Measurements from ENCODE around the gene USP44. TPM values are rescaled to one million over a fixed set of nuclear protein-coding genes. Genes with fewer than 3 reads are reported as not detected.

The USP44 gene
- total RNA-seq, 1 experiment from 2014 or later: 0.17 TPM

GRCh38 chr12:95533985-95534384 lies 17.3 kb downstream of the USP44 start:
- ChIA-PET RAD21 (ENCODE audit: low non-redundant PET in 1 of 2, low total read pairs in 2 of 2, uncharacterized antibody in 2 of 2, unreplicated experiment in 2 of 2) (interaction anchor here (0.7 to 1.8 kb wide), 7 partner anchors 145 to 579 kb away, joined by 3 to 12 read pairs (median 5); partner anchors contain the start of gene VEZT (in 1 of the 2)), POLR2A (interaction anchor here (1.2 to 2.0 kb wide), 2 partner anchors 60 to 417 kb away, joined by 6 to 8 read pairs; partner anchors contain the start of gene METAP2), CTCF (interaction anchor here (0.7 to 1.8 kb wide), 29 partner anchors 8 to 989 kb away, joined by 3 to 38 read pairs (median 4); partner anchors contain the start of genes FGD6, NR2C1 and VEZT)
- Histone ChIP-seq H3K36me3 (ENCODE audit: control insufficient read depth in 1 of 2, insufficient read depth in 2 of 2, low read length in 2 of 2) (no peaks in the 10 kb centered on the region), H3K4me2 (ENCODE audit: low read length) (peak overlapping the region; percentile 54; the same call in 1 of the 2 replicates), H2AFZ (ENCODE audit: low read depth, low read length, poor library complexity, severe bottlenecking) (no peak overlapping the region), H3K9ac (ENCODE audit: low read length) (no peak overlapping the region), H3K4me3 (replicated peaks in 1 of 2; ENCODE audit: low read depth in 1 of 2, low read length in 2 of 2) (no peak overlapping the region), H3K9me2 (ENCODE audit: insufficient read depth) (no peaks in the 10 kb centered on the region), H3K79me2 (ENCODE audit: insufficient read depth, low read length) (no peaks in the 10 kb centered on the region), H3K27me3 (ENCODE audit: insufficient read depth, low read length) (no peaks in the 10 kb centered on the region), H4K20me1 (ENCODE audit: insufficient read depth) (no peaks in the 10 kb centered on the region), H3K9me3 (ENCODE audit: control insufficient read depth in 1 of 2, insufficient read depth in 1 of 2, low read depth in 1 of 2, low read length in 2 of 2) (no peaks in the 10 kb centered on the region), H3K4me1 (ENCODE audit: control insufficient read depth in 1 of 2, insufficient read depth in 2 of 2, low read length in 2 of 2) (peaks cover 0 to 5% of the 10 kb centered on the region in 2 experiments; a peak in 1 of 4 replicates), H3K27ac (ENCODE audit: low read depth, low read length) (no peak overlapping the region)
- intact Hi-C loops (cut with micrococcal nuclease): loop anchor here (1.0 to 10.0 kb wide), 6 partner anchors 182 to 987 kb away; partner anchors contain the start of genes FGD6 and VEZT
- ATAC-seq (peak; percentile 32; the same call in 1 of the 2 replicates), DNase-seq (ENCODE audit: low read depth, low spot score) (no peak)
- TF ChIP-seq RAD21 (IDR thresholded peaks at IDR 0.05; ENCODE audit: low read depth): no peak
- TF ChIP-seq MAX (IDR thresholded peaks at IDR 0.05): no peak
- TF ChIP-seq, protein P1, sequence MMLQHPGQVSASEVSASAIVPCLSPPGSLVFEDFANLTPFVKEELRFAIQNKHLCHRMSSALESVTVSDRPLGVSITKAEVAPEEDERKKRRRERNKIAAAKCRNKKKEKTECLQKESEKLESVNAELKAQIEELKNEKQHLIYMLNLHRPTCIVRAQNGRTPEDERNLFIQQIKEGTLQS (IDR thresholded peaks at IDR 0.05): no peak
- no TSS peak for BruUV-seq (replicated peaks)

DNA sequence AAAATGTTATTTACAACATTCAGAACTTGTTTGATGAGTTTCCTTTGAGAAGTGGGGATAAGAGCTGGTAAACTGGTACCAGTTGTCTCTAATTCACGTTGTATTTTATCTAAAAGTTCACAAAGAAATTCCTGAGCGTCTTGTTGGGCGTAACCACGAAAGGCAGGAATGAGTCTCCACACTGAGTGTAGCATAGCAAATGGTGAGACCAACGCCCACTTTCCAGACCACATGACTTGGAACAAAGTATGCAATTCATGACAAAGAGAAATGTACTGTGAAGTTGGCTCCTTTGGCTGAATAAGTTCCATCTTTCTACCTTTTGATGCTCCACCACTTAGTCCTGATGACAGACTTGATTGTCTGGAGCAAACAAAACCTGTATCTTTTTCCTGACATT lies 18.4 kb downstream of the USP44 start:
- Histone ChIP-seq H3K9ac (ENCODE audit: low read length) (no peak overlapping the region), H4K20me1 (ENCODE audit: insufficient read depth) (no peaks in the 10 kb centered on the region), H3K4me1 (ENCODE audit: control insufficient read depth in 1 of 2, insufficient read depth in 2 of 2, low read length in 2 of 2) (peaks cover 0 to 5% of the 10 kb centered on the region in 2 experiments; a peak in 1 of 4 replicates), H3K4me2 (ENCODE audit: low read length) (no peak overlapping the region), H3K79me2 (ENCODE audit: insufficient read depth, low read length) (no peaks in the 10 kb centered on the region), H3K9me2 (ENCODE audit: insufficient read depth) (no peaks in the 10 kb centered on the region), H3K36me3 (ENCODE audit: control insufficient read depth in 1 of 2, insufficient read depth in 2 of 2, low read length in 2 of 2) (no peaks in the 10 kb centered on the region), H3K4me3 (replicated peaks in 1 of 2; ENCODE audit: low read depth in 1 of 2, low read length in 2 of 2) (no peak overlapping the region), H3K27me3 (ENCODE audit: insufficient read depth, low read length) (no peaks in the 10 kb centered on the region), H3K9me3 (ENCODE audit: control insufficient read depth in 1 of 2, insufficient read depth in 1 of 2, low read depth in 1 of 2, low read length in 2 of 2) (no peaks in the 10 kb centered on the region), H2AFZ (ENCODE audit: low read depth, low read length, poor library complexity, severe bottlenecking) (peak overlapping the region; percentile 58), H3K27ac (ENCODE audit: low read depth, low read length) (no peak overlapping the region)
- DNase-seq (ENCODE audit: low read depth, low spot score) (no peak), ATAC-seq (no peak)
- BruUV-seq (replicated peaks): no TSS peak
- intact Hi-C loops (cut with micrococcal nuclease): loop anchor here (5.0 to 10.0 kb wide), 3 partner anchors 181 to 658 kb away; no protein-coding TSS in a partner anchor
- RAD21 ChIA-PET (ENCODE audit: low non-redundant PET in 1 of 2, low total read pairs in 2 of 2, uncharacterized antibody in 2 of 2, unreplicated experiment in 2 of 2): no interaction called here
- CTCF ChIA-PET: no interaction called here
- POLR2A ChIA-PET: no interaction called here
- TF ChIP-seq, protein P2, sequence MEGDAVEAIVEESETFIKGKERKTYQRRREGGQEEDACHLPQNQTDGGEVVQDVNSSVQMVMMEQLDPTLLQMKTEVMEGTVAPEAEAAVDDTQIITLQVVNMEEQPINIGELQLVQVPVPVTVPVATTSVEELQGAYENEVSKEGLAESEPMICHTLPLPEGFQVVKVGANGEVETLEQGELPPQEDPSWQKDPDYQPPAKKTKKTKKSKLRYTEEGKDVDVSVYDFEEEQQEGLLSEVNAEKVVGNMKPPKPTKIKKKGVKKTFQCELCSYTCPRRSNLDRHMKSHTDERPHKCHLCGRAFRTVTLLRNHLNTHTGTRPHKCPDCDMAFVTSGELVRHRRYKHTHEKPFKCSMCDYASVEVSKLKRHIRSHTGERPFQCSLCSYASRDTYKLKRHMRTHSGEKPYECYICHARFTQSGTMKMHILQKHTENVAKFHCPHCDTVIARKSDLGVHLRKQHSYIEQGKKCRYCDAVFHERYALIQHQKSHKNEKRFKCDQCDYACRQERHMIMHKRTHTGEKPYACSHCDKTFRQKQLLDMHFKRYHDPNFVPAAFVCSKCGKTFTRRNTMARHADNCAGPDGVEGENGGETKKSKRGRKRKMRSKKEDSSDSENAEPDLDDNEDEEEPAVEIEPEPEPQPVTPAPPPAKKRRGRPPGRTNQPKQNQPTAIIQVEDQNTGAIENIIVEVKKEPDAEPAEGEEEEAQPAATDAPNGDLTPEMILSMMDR (IDR thresholded peaks at IDR 0.05 in 2 of 3, conservative IDR thresholded peaks at IDR 0.05 in 1 of 3; ENCODE audit: borderline replicate concordance in 1 of 3, insufficient read depth in 1 of 3, low read depth in 2 of 3, low read length in 2 of 3): no peak
- TF ChIP-seq, protein P3, sequence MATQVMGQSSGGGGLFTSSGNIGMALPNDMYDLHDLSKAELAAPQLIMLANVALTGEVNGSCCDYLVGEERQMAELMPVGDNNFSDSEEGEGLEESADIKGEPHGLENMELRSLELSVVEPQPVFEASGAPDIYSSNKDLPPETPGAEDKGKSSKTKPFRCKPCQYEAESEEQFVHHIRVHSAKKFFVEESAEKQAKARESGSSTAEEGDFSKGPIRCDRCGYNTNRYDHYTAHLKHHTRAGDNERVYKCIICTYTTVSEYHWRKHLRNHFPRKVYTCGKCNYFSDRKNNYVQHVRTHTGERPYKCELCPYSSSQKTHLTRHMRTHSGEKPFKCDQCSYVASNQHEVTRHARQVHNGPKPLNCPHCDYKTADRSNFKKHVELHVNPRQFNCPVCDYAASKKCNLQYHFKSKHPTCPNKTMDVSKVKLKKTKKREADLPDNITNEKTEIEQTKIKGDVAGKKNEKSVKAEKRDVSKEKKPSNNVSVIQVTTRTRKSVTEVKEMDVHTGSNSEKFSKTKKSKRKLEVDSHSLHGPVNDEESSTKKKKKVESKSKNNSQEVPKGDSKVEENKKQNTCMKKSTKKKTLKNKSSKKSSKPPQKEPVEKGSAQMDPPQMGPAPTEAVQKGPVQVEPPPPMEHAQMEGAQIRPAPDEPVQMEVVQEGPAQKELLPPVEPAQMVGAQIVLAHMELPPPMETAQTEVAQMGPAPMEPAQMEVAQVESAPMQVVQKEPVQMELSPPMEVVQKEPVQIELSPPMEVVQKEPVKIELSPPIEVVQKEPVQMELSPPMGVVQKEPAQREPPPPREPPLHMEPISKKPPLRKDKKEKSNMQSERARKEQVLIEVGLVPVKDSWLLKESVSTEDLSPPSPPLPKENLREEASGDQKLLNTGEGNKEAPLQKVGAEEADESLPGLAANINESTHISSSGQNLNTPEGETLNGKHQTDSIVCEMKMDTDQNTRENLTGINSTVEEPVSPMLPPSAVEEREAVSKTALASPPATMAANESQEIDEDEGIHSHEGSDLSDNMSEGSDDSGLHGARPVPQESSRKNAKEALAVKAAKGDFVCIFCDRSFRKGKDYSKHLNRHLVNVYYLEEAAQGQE (IDR thresholded peaks at IDR 0.05; ENCODE audit: low read depth): no peak
- TF ChIP-seq POLR2AphosphoS5 (IDR thresholded peaks at IDR 0.05; ENCODE audit: low read depth, low read length): no peak
- no peak for TF ChIP-seq ZFX (IDR thresholded peaks at IDR 0.05)
- no peak for TF ChIP-seq ZNF274 (IDR thresholded peaks at IDR 0.05; ENCODE audit: low read depth, low read length)
- no peak for TF ChIP-seq EGR1 (IDR thresholded peaks at IDR 0.05; ENCODE audit: low read depth)
- TF ChIP-seq EZH2phosphoT487 (IDR thresholded peaks at IDR 0.05; ENCODE audit: borderline replicate concordance): no peak
- no peak for TF ChIP-seq SP1 (IDR thresholded peaks at IDR 0.05; ENCODE audit: low read depth)
- TF ChIP-seq RAD21 (IDR thresholded peaks at IDR 0.05; ENCODE audit: low read depth): no peak
- no peak for TF ChIP-seq CEBPB (IDR thresholded peaks at IDR 0.05; ENCODE audit: low read depth)
